GM23338 (cell line): ENCODE measurements around the gene SIRT3.

Source experiments
- CTCF ChIP-seq, 2 experiments: fragments of 200-600 bp in 1 of 2; sonication (generic) in 1 of 2; conservative IDR thresholded peaks; 2 replicates each; pipeline versions ENCODE4 v1.5.1 to v1.6.1; 2016 to 2017; ENCODE audit warnings: antibody characterized with exemption in 2 of 2, low read depth in 2 of 2, mild to moderate bottlenecking in 2 of 2, moderate library complexity in 1 of 2
- POLR2AphosphoS5 ChIP-seq: IDR thresholded peaks from 2 replicates; pipeline ENCODE4 v1.6.1; 2016; ENCODE audit warnings: antibody characterized with exemption, low read depth

- TF ChIP-seq CTCF (conservative IDR thresholded peaks at IDR 0.05; ENCODE audit: low read depth in 2 of 2) (no peak), POLR2AphosphoS5 (no peak)
These were observed 49.7 kb upstream of the SIRT3 start for GRCh38 chr11:285894-286220.
